NB4 (cell line): ENCODE measurements around the gene CHST11.

Source experiments
- DNase-seq: peaks from one replicate; pipeline ENCODE4 v3.0.0; 2010; ENCODE audit warnings: low read depth
- H3K4me3 ChIP-seq: one replicate; pipeline ENCODE4 v1.5.1; 2011; ENCODE audit warnings: mild to moderate bottlenecking, low read depth, low read length, moderate library complexity
- CTCF ChIP-seq: IDR thresholded peaks from one replicate; pipeline ENCODE4 v1.5.1; 2012; ENCODE audit warnings: low read depth, low read length
- MAX ChIP-seq: IDR thresholded peaks from 2 replicates; pipeline ENCODE4 v1.6.1; 2011; ENCODE audit warnings: low read depth, low read length
- MYC ChIP-seq: IDR thresholded peaks from 2 replicates; pipeline ENCODE4 v1.6.1; 2011; ENCODE audit warnings: low read depth, low read length
- POLR2A ChIP-seq: IDR thresholded peaks from 2 replicates; pipeline ENCODE4 v1.6.1; 2011; ENCODE audit warnings: mild to moderate bottlenecking; ENCODE audit not compliant: insufficient read length; ENCODE audit errors: extremely low read depth

The CHST11 gene

GRCh38 chr12:104680070-104680469 is 223.3 kb downstream of the CHST11 start:
- peak; percentile 51 for TF ChIP-seq CTCF
- TF ChIP-seq MYC = peak; percentile 9; the same call in 1 of the 2 replicates
- no peak for TF ChIP-seq POLR2A
- no peak; the same call in 1 of the 2 replicates for TF ChIP-seq MAX
- peak; percentile 90 for DNase-seq
- no peak overlapping the region for H3K4me3 ChIP-seq

GRCh38 chr12:104680491-104680890 is 223.7 kb downstream of the CHST11 start:
- no peak for TF ChIP-seq MYC
- TF ChIP-seq CTCF = no peak
- H3K4me3 ChIP-seq = no peak overlapping the region
- peak; percentile 82 for DNase-seq

GRCh38 chr12:104681012-104681690 is 224.4 kb downstream of the CHST11 start:
- DNase-seq = no peak
- TF ChIP-seq POLR2A = no peak
- no peak for TF ChIP-seq MAX
- no peak for TF ChIP-seq MYC
- no peak for TF ChIP-seq CTCF
- H3K4me3 ChIP-seq = no peak overlapping the region

- DNase-seq = peak; percentile 93
Measured at GRCh38 chr12:104682790-104683279, 226.1 kb downstream of the CHST11 start.

GRCh38 chr12:104683831-104684503 is 227.2 kb downstream of the CHST11 start:
- TF ChIP-seq MYC (no peak), POLR2A (no peak)

More at GRCh38 chr12:104682790-104683279, 226.1 kb downstream of the CHST11 start:
- TF ChIP-seq POLR2A (no peak), CTCF (no peak), MYC (no peak), MAX (no peak)
- H3K4me3 ChIP-seq = peak overlapping the region; percentile 52

GRCh38 chr12:104684884-104685283 is 228.1 kb downstream of the CHST11 start:
- DNase-seq = no peak
- no peak overlapping the region for H3K4me3 ChIP-seq
- TF ChIP-seq MYC = no peak
- TF ChIP-seq MAX = no peak
- TF ChIP-seq POLR2A = no peak
- TF ChIP-seq CTCF = no peak

More at GRCh38 chr12:104683831-104684503, 227.2 kb downstream of the CHST11 start:
- DNase-seq = no peak
- H3K4me3 ChIP-seq = no peak overlapping the region
